NB4 (cell line): ENCODE data around the gene OR6N2.

ENCODE experiments used
- DNase-seq: peaks from one replicate; pipeline ENCODE4 v3.0.0; 2010; ENCODE audit warnings: low read depth
- H3K4me3 ChIP-seq: one replicate; pipeline ENCODE4 v1.5.1; 2011; ENCODE audit warnings: mild to moderate bottlenecking, low read depth, low read length, moderate library complexity
- CTCF ChIP-seq: IDR thresholded peaks from one replicate; pipeline ENCODE4 v1.5.1; 2012; ENCODE audit warnings: low read depth, low read length
- MAX ChIP-seq: IDR thresholded peaks from 2 replicates; pipeline ENCODE4 v1.6.1; 2011; ENCODE audit warnings: low read depth, low read length
- MYC ChIP-seq: IDR thresholded peaks from 2 replicates; pipeline ENCODE4 v1.6.1; 2011; ENCODE audit warnings: low read depth, low read length
- POLR2A ChIP-seq: IDR thresholded peaks from 2 replicates; pipeline ENCODE4 v1.6.1; 2011; ENCODE audit warnings: mild to moderate bottlenecking; ENCODE audit not compliant: insufficient read length; ENCODE audit errors: extremely low read depth

OR6N2 gene

GRCh38 chr1:158724442-158724841 is 56.6 kb downstream of the OR6N2 start:
- H3K4me3 ChIP-seq = no peak overlapping the region
- TF ChIP-seq MAX (no peak), MYC (no peak), CTCF (no peak), POLR2A (no peak)
- no peak for DNase-seq
